HG03280 (cell line): ENCODE results near the gene MRM3.
"Not testable (repeated sequence)": the region's sequence is repeated elsewhere in the genome, so short reads cannot be mapped to it uniquely, and the experiment has no call there.

Experiments
- ATAC-seq: cut with Tn5 transposase; IDR thresholded peaks from one replicate; pipeline ENCODE4 v1.9.1; 2021; ENCODE audit warnings: mild to moderate bottlenecking, moderate library complexity; ENCODE audit not compliant: unreplicated experiment

The MRM3 gene

GRCh38 chr17:814371-814770 is 32.2 kb downstream of the MRM3 start:
- ATAC-seq = no peak

GRCh38 chr17:819251-819650 is 37.1 kb downstream of the MRM3 start:
- ATAC-seq = no peak

- no peak for ATAC-seq
Observed at GRCh38 chr17:823501-823902, 41.3 kb downstream of the MRM3 start.

GRCh38 chr17:824378-824777 is 42.2 kb downstream of the MRM3 start:
- no peak for ATAC-seq

GRCh38 chr17:825216-825615 is 43.1 kb downstream of the MRM3 start:
- no peak for ATAC-seq

GRCh38 chr17:826778-827177 is 44.6 kb downstream of the MRM3 start:
- no peak for ATAC-seq

- ATAC-seq = no peak
Observed at GRCh38 chr17:828761-829160, 46.6 kb downstream of the MRM3 start.

- not testable (repeated sequence) for ATAC-seq
Observed at GRCh38 chr17:829614-830013, 47.5 kb downstream of the MRM3 start.

- ATAC-seq = no peak
Observed at GRCh38 chr17:830381-830780, 48.2 kb downstream of the MRM3 start.

GRCh38 chr17:830950-831349 is 48.8 kb downstream of the MRM3 start:
- ATAC-seq = no peak

GRCh38 chr17:834136-834535 is 52.0 kb downstream of the MRM3 start:
- ATAC-seq = no peak

- no peak for ATAC-seq
Observed at GRCh38 chr17:835263-835662, 53.1 kb downstream of the MRM3 start.

- not testable (repeated sequence) for ATAC-seq
Observed at GRCh38 chr17:835721-836120, 53.6 kb downstream of the MRM3 start.

GRCh38 chr17:836151-836550 is 54.0 kb downstream of the MRM3 start:
- ATAC-seq = no peak

- no peak for ATAC-seq
Observed at GRCh38 chr17:838486-838885, 56.3 kb downstream of the MRM3 start.

GRCh38 chr17:841313-841712 is 59.2 kb downstream of the MRM3 start:
- ATAC-seq = no peak
